GM13976 (cell line): Measurements from ENCODE around the gene RPE65.

Source experiments
- DNase-seq: peaks from one replicate; pipeline ENCODE4 v3.0.0; 2012; ENCODE audit warnings: low spot score
- CTCF ChIP-seq: IDR thresholded peaks from 2 replicates; pipeline ENCODE4 v1.5.1; 2012; ENCODE audit warnings: borderline replicate concordance, mild to moderate bottlenecking; ENCODE audit not compliant: insufficient read depth; ENCODE audit errors: extremely low read depth, missing control alignments, control extremely low read depth
- in situ Hi-C: fragments of 300-500 bp; cut with MboI; formaldehyde crosslinking; loops from one replicate; pipeline ENCODE4 v1.12.0; 2022; ENCODE audit warnings: low sequenced_read_pairs, mixed read lengths, inconsistent platforms; ENCODE audit not compliant: unreplicated experiment

RPE65 gene

GRCh38 chr1:68438310-68438709, 11.4 kb downstream of the RPE65 start:
- no peak for DNase-seq
- TF ChIP-seq CTCF = no peak
- in situ Hi-C loops = no loop called here

GRCh38 chr1:68433395-68433794, 16.4 kb downstream of the RPE65 start:
- DNase-seq = no peak
- no peak for TF ChIP-seq CTCF
- in situ Hi-C loops = no loop called here

- TF ChIP-seq CTCF = no peak
- in situ Hi-C loops = no loop called here
- no peak for DNase-seq
Measured at GRCh38 chr1:68431076-68431475, 18.7 kb downstream of the RPE65 start.

- in situ Hi-C loops = no loop called here
- no peak for DNase-seq
- no peak for TF ChIP-seq CTCF
Measured at GRCh38 chr1:68429233-68429808, 20.4 kb downstream of the RPE65 start.

- TF ChIP-seq CTCF = no peak
- no peak for DNase-seq
- in situ Hi-C loops = no loop called here
Measured at GRCh38 chr1:68426594-68426993, 23.2 kb downstream of the RPE65 start.

- DNase-seq = no peak
- in situ Hi-C loops = no loop called here
- no peak for TF ChIP-seq CTCF
Measured at GRCh38 chr1:68421350-68421749, 28.4 kb downstream of the RPE65 start.

- in situ Hi-C loops = no loop called here
- TF ChIP-seq CTCF = no peak
- no peak for DNase-seq
Measured at GRCh38 chr1:68409426-68409825, 40.3 kb downstream of the RPE65 start.
